ENCODE measurements around the gene UXS1.

The UXS1 gene

DNA sequence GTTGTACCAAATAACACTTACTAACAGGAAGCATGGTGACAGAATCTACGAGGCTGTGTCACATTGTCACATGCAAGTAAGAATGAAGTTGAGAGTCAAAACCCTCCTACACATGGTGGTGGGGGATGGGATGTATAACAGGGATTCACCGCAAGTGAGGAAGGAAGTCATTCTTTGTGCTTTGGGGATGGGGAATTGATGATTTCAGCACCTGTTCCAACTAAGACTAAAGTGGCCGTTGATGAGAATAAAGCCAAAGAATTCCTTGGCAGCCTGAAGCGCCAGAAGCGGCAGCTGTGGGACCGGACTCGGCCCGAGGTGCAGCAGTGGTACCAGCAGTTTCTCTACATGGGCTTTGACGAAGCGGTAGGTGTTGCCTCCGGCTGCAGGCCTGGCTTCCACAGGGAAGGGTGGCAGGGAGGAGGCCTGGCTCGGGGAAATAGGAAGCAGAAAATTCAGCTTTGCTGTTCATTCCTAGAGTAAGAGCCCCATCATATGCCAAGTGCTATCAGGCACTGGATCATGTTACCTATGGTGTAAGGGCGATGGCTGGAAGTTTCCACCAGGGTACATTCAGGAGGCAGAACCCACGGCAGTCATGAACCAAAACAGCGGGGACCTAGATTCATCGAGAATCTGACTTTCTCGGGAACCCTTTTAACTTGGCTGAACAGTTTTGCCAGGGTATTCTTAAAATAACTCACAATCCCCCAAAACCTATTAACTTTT, 120.3 kb downstream of the UXS1 start:
- no peak for FAIRE-seq

- no peak for FAIRE-seq
These were observed 123.9 kb downstream of the UXS1 start for GRCh38 chr2:106070181-106070580.

- FAIRE-seq, result no peak
These were observed 125.7 kb downstream of the UXS1 start for GRCh38 chr2:106068451-106068850.

- FAIRE-seq, result no peak
These were observed 127.9 kb downstream of the UXS1 start for GRCh38 chr2:106065983-106066820.

DNA sequence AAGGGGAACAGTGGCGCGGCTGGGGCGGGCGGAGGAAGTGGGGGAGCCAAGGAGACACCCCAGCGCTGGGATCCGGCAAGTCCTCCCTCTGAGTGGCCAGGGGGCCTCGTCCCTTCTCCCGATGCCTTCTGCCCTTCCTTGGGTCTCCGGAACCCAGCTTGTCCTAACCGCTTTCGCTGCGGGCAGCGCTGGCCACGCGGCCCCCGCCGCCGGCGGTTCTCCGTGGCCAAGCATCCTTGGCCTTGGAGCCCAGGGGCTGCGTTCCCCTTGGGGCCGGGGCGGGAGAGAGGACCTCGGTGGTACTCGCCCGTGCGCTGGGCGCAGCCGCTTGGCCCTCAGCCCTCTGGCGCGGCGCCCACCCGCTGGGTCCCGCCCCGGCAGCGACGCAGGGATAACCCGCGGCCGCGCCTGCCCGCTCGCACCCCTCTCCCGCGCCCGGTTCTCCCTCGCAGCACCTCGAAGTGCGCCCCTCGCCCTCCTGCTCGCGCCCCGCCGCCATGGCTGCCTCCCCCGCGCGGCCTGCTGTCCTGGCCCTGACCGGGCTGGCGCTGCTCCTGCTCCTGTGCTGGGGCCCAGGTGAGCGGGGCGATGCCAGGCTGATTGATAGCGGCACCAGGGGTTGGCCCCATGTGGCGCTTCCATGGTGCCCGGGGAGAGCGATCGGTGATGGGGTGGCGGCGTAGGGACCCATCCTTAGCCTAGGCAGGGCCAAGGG, 128.7 kb downstream of the UXS1 start:
- no peak for FAIRE-seq

DNA sequence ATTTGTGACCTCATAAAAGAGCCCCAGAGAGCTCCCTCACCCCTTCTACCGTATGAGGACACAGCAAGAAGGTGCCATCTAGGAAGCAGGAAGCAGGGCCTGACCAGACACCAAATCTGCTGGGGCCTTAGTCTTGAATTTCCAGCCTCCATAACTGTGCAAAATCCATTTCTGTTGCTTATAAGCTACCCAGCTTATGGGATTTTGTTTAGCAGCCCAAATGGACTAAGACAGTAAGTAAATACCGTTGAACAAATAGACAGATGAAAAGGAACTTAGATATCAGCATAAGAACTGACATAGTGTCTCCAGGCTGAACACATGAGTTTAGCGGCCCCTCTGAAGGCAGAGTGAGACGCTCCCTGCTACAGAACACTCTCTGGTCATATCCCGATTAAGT, 130.9 kb downstream of the UXS1 start:
- no peak for FAIRE-seq

GRCh38 chr2:106062627-106063026, 131.5 kb downstream of the UXS1 start:
- no peak for FAIRE-seq

DNA sequence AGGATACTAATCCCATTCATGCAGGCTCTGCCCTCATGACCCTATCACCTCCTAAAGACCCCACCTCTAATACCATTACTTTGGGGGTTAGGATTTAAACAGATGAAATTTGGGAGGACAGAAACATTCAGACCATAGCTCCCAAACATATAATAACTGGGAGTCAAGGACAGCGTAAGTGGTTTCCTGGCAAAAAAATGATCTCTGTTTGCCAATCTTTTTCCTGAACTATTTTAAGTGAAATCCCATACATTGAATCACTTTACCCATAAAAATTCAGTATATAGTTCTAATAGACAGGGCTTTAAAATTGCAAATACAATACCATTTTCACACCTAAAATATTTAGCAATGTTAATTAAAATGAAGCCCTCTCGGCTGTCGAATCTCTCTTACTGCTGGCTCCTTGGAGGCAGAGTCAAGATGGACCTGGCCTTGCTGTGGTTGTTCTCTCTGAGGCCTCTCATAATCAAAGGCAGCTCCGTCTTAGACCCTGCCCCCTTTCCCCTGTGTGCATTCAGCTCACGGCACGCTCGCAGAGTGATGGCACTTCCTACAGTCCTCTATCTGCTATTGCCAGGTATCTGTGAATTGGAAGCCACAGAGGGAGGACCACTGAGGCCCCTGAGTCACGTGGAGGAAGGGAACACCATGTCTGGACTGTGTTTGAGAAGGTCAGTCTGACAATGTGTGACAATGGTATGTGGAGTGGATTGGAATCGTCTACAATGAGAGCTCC, 132.3 kb downstream of the UXS1 start:
- no peak for FAIRE-seq

- no peak for FAIRE-seq
These were observed 134.6 kb downstream of the UXS1 start for GRCh38 chr2:106059416-106060065.

DNA sequence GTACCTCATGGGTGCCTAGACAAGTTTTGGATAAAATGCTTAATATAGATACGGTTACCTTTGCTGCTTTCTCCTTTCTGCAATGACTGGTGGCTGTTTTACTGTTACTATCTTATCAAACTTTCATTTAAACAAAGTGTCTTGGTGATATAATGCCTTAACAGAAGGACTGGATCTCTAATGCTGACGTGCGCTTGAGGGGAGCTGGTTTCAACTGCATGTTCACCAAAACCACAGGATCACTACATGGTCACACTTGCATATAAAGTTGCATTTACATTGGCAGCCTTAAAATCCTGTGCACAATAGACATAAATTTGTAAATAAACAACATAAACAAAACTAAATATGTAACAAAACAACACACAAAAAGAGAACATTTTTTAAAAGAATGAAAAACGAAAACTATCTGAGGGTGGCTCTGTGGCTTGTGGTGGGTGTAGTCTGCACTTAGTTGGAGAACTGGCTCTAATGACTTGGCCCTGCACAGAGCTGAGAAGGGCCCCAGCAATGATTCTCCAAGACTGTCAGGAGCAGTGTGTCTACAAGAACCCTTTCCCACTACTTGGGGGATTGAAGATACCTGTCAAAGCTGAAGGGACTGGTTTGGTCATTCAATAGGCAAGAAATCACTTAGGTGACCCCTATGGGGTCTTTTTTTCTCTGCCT, 135.5 kb downstream of the UXS1 start:
- FAIRE-seq, result no peak

DNA sequence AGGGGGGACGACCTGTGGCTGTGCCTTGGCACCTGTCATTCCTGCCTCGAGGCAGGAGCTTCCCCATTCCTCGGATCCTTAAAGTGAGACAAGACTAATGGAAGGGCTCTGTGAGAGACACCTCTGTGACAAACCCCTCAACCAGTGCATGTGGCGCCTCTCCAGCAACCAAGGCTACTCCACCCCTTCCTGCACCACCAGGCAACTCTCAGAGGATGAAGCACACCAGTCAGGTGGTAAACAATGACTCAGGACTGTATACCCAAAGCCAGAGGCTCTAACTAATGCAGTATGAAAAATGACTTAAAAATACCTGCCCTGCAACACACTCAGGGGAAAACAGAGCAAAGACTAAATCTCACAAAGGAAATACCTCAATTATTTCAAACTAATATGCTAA, 136.9 kb downstream of the UXS1 start:
- FAIRE-seq, result no peak

DNA sequence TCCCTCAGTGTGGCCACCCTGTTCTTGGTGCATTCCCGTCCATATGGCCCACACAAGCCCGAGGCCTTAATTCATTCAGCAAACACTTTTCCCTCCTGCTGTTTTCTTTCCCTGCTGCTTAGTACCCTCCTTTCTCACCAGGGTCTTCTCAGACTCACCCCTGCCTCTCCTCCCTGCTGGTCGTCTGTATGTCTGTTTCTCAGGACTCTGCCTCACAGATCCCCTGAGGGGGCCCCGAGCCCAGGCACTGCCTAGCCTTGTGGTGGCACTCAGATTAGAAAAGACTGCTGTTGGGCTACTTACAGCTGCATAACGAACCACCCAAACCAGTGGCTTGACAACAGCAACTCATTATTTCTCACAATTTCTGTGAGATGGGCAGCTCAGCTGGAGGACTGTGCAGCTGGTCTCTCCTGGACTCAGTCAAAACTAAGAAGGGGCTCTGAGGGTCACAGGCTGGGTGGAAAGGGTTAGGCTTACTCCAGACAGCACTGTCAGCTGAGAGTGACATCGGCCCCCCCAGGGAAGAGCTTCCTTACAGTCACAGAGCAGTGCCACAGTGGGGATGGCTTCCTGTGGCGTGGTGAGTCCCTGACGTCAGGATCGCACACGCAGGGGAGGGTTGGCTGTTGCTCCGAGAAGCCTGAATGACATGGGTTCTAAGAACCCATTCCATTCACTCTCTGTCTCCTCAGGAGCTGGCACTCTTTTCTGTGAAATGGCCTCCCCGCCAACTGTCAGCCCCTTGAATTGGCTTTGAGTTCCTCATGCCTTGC, 139.0 kb downstream of the UXS1 start:
- no peak for FAIRE-seq

GRCh38 chr2:106054321-106054720, 139.8 kb downstream of the UXS1 start:
- no peak for FAIRE-seq

DNA sequence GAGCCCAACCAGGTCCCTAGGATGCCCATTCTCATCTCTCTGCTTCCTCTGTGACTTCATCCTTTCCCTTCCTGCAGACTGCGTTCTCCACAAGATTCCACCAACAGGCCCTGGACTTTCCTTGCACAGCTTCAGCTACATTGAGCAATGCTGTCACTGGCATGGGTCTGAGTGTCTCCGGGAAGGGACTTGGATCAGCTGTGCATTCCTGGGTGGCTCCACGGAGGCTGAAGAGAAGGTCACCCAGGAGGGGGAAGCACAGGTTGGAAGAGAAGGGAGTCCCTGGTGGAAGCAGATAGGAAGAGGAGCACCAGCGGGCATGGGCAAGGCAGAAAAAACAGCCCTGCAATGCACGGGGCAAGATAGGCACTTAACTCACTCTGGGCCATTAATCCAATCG, 140.5 kb downstream of the UXS1 start:
- FAIRE-seq, result no peak

DNA sequence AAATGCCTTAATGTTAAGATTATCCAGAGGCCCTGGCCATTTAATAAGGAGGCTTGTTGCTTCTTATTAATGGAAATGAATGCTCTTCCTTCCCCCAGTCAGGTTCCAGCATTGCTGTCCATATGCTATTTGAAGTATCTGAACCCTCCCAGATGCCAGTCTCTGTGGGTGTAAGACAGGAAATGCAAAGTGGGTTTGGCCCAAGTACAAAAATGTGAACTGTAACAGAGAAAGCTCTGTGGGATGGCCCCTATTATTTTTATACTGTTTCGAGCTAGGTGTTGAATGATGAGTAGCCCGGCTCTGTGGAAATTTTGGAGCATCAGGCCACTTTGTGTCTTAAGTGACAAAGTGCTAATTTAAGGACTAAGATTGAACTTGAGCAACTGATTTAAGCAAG, 141.0 kb downstream of the UXS1 start:
- FAIRE-seq, result no peak

DNA sequence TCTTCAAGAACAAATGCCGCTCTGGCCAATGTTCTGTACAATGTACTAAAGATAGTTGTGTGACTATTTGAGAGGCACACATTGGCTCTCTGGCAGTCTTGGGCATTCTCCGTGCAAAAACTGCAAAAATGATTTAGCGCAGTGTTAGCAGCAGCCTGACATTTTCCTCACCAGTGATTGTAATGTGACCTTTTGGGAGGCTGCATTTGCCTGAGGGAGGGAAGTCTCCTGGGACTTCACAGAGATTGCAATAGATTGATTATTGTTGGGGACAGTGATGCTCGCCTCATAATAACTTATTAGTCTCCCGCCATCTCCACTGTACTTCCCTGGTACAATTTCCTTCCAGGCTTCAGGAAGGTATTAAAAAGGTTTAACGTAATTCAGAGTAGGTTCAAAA, 149.2 kb downstream of the UXS1 start:
- FAIRE-seq, result no peak

DNA sequence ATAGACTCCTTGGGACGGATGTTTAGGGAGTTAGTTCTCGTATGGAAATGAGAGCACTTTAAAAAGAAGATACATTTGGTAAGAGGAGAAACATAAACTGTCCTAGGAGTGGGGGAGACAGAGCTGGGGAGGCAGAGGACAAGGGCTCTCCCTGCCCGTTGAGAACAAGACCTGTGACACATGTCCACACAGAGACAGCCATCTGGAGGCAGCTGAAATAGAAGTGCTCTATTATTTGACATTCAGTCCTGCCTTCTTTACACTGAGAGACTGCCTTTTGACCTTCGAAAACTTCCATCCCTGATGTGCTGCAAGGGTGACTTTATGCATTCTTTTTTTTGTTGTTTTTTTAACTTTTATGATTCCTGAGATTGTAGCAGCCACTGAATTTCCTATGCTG, 150.1 kb downstream of the UXS1 start:
- no peak for FAIRE-seq

Measured in TTC549 (cell line).